HUDEP-2 (cell line): ENCODE results near the gene LMAN1.

Experiments
- DNase-seq, 76 experiments: peaks; one replicate each; lab custom pipeline; 2025; ENCODE audit not compliant: unreplicated experiment in 76 of 76; lab: John Stamatoyannopoulos, UW

The LMAN1 gene

GRCh38 chr18:59308248-59308937, 50.7 kb downstream of the LMAN1 start:
- peak in 66 of 76 experiments; percentile 1 to 77 (median 54) for DNase-seq

- DNase-seq = no peak
Measured at GRCh38 chr18:59306640-59307039, 52.4 kb downstream of the LMAN1 start.

GRCh38 chr18:59305295-59305694, 53.8 kb downstream of the LMAN1 start:
- no peak for DNase-seq

GRCh38 chr18:59303656-59304195, 55.3 kb downstream of the LMAN1 start:
- DNase-seq = no peak

GRCh38 chr18:59303006-59303405, 56.1 kb downstream of the LMAN1 start:
- no peak for DNase-seq

GRCh38 chr18:59301929-59302328, 57.1 kb downstream of the LMAN1 start:
- DNase-seq = no peak

- no peak for DNase-seq
Measured at GRCh38 chr18:59300676-59301285, 58.3 kb downstream of the LMAN1 start.

GRCh38 chr18:59298871-59299270, 60.2 kb downstream of the LMAN1 start:
- no peak for DNase-seq

GRCh38 chr18:59293317-59293716, 65.7 kb downstream of the LMAN1 start:
- no peak for DNase-seq

- no peak for DNase-seq
Measured at GRCh38 chr18:59286341-59286740, 72.7 kb downstream of the LMAN1 start.

- DNase-seq = no peak
Measured at GRCh38 chr18:59282341-59282740, 76.7 kb downstream of the LMAN1 start.

GRCh38 chr18:59279722-59280121, 79.3 kb downstream of the LMAN1 start:
- DNase-seq = no peak

GRCh38 chr18:59279193-59279592, 79.9 kb downstream of the LMAN1 start:
- DNase-seq = no peak

- DNase-seq = no peak
Measured at GRCh38 chr18:59278793-59279192, 80.3 kb downstream of the LMAN1 start.
